DOHH2 (cell line): Measurements from ENCODE around the gene OSBPL10.

Source experiments
- H3F3A ChIP-seq: fragments of 200-600 bp; sonication (generic), shearing (Covaris generic); 2 replicates; pipeline ENCODE4 v1.6.0; 2016; ENCODE audit warnings: antibody characterized with exemption, mild to moderate bottlenecking; ENCODE audit not compliant: control insufficient read depth, insufficient read depth
- H3K27ac ChIP-seq: fragments of 200-600 bp; sonication (generic); 2 replicates; pipeline ENCODE4 v1.5.1; 2014; ENCODE audit warnings: low read depth, mild to moderate bottlenecking, low read length, moderate library complexity
- H3K27me3 ChIP-seq: fragments of 200-600 bp; sonication (generic); 2 replicates; pipeline ENCODE4 v1.6.1; 2014; ENCODE audit warnings: mild to moderate bottlenecking, low read length, mixed read lengths; ENCODE audit not compliant: control insufficient read depth
- H3K36me3 ChIP-seq: fragments of 200-600 bp; sonication (generic); 2 replicates; pipeline ENCODE4 v1.6.1; 2014; ENCODE audit warnings: mild to moderate bottlenecking, low read length, moderate library complexity, mixed read lengths; ENCODE audit not compliant: control insufficient read depth
- H3K4me1 ChIP-seq: fragments of 200-600 bp; sonication (generic); 2 replicates; pipeline ENCODE4 v1.6.1; 2014; ENCODE audit warnings: mild to moderate bottlenecking, low read length, mixed read lengths; ENCODE audit not compliant: control insufficient read depth
- H3K4me2 ChIP-seq: fragments of 200-600 bp; sonication (generic); 2 replicates; pipeline ENCODE4 v1.6.0; 2014; ENCODE audit warnings: mild to moderate bottlenecking, low read length, moderate library complexity
- H3K4me3 ChIP-seq: fragments of 200-600 bp; sonication (generic); 2 replicates; pipeline ENCODE4 v1.5.1; 2014; ENCODE audit warnings: mild to moderate bottlenecking, low read length, mixed read lengths
- H3K79me2 ChIP-seq: fragments of 200-600 bp; sonication (generic); 2 replicates; pipeline ENCODE4 v1.6.1; 2014; ENCODE audit warnings: mild to moderate bottlenecking, low read length, mixed read lengths; ENCODE audit not compliant: control insufficient read depth
- H3K9me2 ChIP-seq: fragments of 200-600 bp; sonication (generic); replicated peaks from 2 replicates; pipeline ENCODE4 v1.6.1; 2014; ENCODE audit warnings: mild to moderate bottlenecking, low read length, mixed read lengths; ENCODE audit not compliant: control insufficient read depth
- H3K9me3 ChIP-seq: fragments of 200-600 bp; sonication (generic); 2 replicates; pipeline ENCODE4 v1.6.1; 2014; ENCODE audit warnings: antibody characterized with exemption, low read length, mixed read lengths; ENCODE audit not compliant: control insufficient read depth, insufficient read depth
- H4K20me1 ChIP-seq: fragments of 200-600 bp; sonication (generic); 2 replicates; pipeline ENCODE4 v1.6.0; 2014; ENCODE audit warnings: low read depth, mild to moderate bottlenecking, antibody characterized with exemption, low read length, moderate library complexity; ENCODE audit not compliant: control insufficient read depth, insufficient read depth
- EZH2phosphoT487 ChIP-seq: fragments of 200-600 bp; sonication (generic); IDR thresholded peaks from 2 replicates; pipeline ENCODE4 v1.6.1; 2017; ENCODE audit warnings: borderline replicate concordance, mild to moderate bottlenecking, antibody characterized with exemption, low read length, moderate library complexity, mixed read lengths
- TF ChIP-seq, protein P1 (sequence below): fragments of 200-600 bp; sonication (generic); IDR thresholded peaks from one replicate; pipeline ENCODE4 v1.5.1; 2014; ENCODE audit warnings: antibody characterized with exemption, mild to moderate bottlenecking, low read depth, low read length; ENCODE audit not compliant: poor library complexity, severe bottlenecking

The OSBPL10 gene

GRCh38 chr3:31659246-31659645, 321.8 kb downstream of the OSBPL10 start:
- Histone ChIP-seq H3K27me3 (no peaks in the 10 kb centered on the region), H4K20me1 (no peaks in the 10 kb centered on the region), H3K79me2 (no peaks in the 10 kb centered on the region), H3K9me3 (peaks cover 6% of the 10 kb centered on the region; the same call in 1 of the 2 replicates), H3K36me3 (peaks cover 78% of the 10 kb centered on the region), H3F3A (no peaks in the 10 kb centered on the region), H3K9me2 (no peaks in the 10 kb centered on the region), H3K27ac (no peak overlapping the region), H3K4me3 (no peak overlapping the region), H3K4me2 (no peak overlapping the region), H3K4me1 (no peaks in the 10 kb centered on the region)
- TF ChIP-seq, protein P1, sequence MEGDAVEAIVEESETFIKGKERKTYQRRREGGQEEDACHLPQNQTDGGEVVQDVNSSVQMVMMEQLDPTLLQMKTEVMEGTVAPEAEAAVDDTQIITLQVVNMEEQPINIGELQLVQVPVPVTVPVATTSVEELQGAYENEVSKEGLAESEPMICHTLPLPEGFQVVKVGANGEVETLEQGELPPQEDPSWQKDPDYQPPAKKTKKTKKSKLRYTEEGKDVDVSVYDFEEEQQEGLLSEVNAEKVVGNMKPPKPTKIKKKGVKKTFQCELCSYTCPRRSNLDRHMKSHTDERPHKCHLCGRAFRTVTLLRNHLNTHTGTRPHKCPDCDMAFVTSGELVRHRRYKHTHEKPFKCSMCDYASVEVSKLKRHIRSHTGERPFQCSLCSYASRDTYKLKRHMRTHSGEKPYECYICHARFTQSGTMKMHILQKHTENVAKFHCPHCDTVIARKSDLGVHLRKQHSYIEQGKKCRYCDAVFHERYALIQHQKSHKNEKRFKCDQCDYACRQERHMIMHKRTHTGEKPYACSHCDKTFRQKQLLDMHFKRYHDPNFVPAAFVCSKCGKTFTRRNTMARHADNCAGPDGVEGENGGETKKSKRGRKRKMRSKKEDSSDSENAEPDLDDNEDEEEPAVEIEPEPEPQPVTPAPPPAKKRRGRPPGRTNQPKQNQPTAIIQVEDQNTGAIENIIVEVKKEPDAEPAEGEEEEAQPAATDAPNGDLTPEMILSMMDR, result no peak
- no peak for TF ChIP-seq EZH2phosphoT487

- no peak overlapping the region for H3K4me3 ChIP-seq
- H3K79me2 ChIP-seq, result no peaks in the 10 kb centered on the region
- no peaks in the 10 kb centered on the region for H3F3A ChIP-seq
- no peaks in the 10 kb centered on the region for H4K20me1 ChIP-seq
- TF ChIP-seq EZH2phosphoT487, result no peak
- TF ChIP-seq, protein P1, result no peak
- no peaks in the 10 kb centered on the region for H3K9me2 ChIP-seq
- no peaks in the 10 kb centered on the region for H3K4me1 ChIP-seq
- peaks cover 48% of the 10 kb centered on the region for H3K36me3 ChIP-seq
- H3K9me3 ChIP-seq, result peaks cover 10% of the 10 kb centered on the region; the same call in 1 of the 2 replicates
- H3K27me3 ChIP-seq, result no peaks in the 10 kb centered on the region
- no peak overlapping the region for H3K27ac ChIP-seq
- H3K4me2 ChIP-seq, result no peak overlapping the region
Measured at GRCh38 chr3:31654998-31655397, 326.1 kb downstream of the OSBPL10 start.

GRCh38 chr3:31653464-31653863, 327.6 kb downstream of the OSBPL10 start:
- no peaks in the 10 kb centered on the region for H3K79me2 ChIP-seq
- TF ChIP-seq EZH2phosphoT487, result no peak
- TF ChIP-seq, protein P1, result no peak
- no peaks in the 10 kb centered on the region for H3K9me2 ChIP-seq
- H3F3A ChIP-seq, result no peaks in the 10 kb centered on the region; the same call in 1 of the 2 replicates
- H3K4me1 ChIP-seq, result no peaks in the 10 kb centered on the region
- H3K4me3 ChIP-seq, result no peak overlapping the region
- H3K27ac ChIP-seq, result no peak overlapping the region
- H3K27me3 ChIP-seq, result no peaks in the 10 kb centered on the region
- no peak overlapping the region for H3K4me2 ChIP-seq
- H3K36me3 ChIP-seq, result peaks cover 45% of the 10 kb centered on the region
- H3K9me3 ChIP-seq, result peaks cover 16% of the 10 kb centered on the region
- no peaks in the 10 kb centered on the region for H4K20me1 ChIP-seq

DNA sequence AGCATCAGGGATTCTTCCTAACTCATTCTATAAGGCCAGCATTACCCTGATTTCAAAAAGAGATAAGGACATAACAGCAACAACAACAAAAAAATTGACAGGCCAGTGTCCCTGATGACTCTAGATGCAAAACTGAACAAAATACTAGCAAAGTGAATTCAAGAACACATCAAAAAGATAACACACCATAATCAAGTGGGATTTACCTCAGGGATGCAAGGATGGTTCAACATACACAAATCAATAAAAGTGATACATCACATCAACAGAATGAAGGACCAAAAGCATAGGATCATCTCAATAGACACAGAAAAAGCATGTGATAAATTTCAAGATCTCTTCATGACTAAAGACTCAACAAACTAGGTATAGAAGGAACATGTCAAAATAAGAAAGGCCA, 328.8 kb downstream of the OSBPL10 start:
- Histone ChIP-seq H3K9me3 (peaks cover 19% of the 10 kb centered on the region), H3K4me2 (no peak overlapping the region)

More for the DNA sequence above, 328.8 kb downstream of the OSBPL10 start:
- H3K36me3 ChIP-seq, result peaks cover 47% of the 10 kb centered on the region
- H3K27ac ChIP-seq, result no peak overlapping the region
- H3K4me1 ChIP-seq, result no peaks in the 10 kb centered on the region
- no peaks in the 10 kb centered on the region for H4K20me1 ChIP-seq
- no peak for TF ChIP-seq EZH2phosphoT487
- TF ChIP-seq, protein P1, result no peak
- no peaks in the 10 kb centered on the region for H3K9me2 ChIP-seq
- H3K4me3 ChIP-seq, result no peak overlapping the region
- H3K27me3 ChIP-seq, result no peaks in the 10 kb centered on the region
- no peaks in the 10 kb centered on the region; the same call in 1 of the 2 replicates for H3F3A ChIP-seq
- H3K79me2 ChIP-seq, result no peaks in the 10 kb centered on the region
